ENCODE measurements around the gene HNF4A.

DNA sequence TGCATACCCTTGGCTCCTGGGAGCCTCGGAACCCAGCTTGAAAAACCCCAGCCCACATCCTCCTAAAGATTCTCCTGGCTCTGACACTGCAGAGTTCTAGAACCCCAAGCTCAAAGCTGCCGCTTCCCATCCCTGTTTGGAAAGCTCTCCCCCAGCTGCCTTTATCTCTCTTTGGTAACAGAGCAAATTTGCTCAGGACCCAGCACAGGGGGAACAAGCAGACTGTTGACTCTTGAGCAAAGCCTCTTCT, 38.9 kb downstream of the HNF4A start:
- TF ChIP-seq, protein P1, sequence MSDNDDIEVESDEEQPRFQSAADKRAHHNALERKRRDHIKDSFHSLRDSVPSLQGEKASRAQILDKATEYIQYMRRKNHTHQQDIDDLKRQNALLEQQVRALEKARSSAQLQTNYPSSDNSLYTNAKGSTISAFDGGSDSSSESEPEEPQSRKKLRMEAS (CRISPR knock-in tag; IDR thresholded peaks at IDR 0.05) = no peak
- TF ChIP-seq, protein P2, sequence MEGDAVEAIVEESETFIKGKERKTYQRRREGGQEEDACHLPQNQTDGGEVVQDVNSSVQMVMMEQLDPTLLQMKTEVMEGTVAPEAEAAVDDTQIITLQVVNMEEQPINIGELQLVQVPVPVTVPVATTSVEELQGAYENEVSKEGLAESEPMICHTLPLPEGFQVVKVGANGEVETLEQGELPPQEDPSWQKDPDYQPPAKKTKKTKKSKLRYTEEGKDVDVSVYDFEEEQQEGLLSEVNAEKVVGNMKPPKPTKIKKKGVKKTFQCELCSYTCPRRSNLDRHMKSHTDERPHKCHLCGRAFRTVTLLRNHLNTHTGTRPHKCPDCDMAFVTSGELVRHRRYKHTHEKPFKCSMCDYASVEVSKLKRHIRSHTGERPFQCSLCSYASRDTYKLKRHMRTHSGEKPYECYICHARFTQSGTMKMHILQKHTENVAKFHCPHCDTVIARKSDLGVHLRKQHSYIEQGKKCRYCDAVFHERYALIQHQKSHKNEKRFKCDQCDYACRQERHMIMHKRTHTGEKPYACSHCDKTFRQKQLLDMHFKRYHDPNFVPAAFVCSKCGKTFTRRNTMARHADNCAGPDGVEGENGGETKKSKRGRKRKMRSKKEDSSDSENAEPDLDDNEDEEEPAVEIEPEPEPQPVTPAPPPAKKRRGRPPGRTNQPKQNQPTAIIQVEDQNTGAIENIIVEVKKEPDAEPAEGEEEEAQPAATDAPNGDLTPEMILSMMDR (IDR thresholded peaks at IDR 0.05) = no peak
- no peak for TF ChIP-seq CBFB (CRISPR knock-in tag; IDR thresholded peaks at IDR 0.05; ENCODE audit: low read depth)
- TF ChIP-seq ZNF317 (CRISPR knock-in tag; IDR thresholded peaks at IDR 0.05; ENCODE audit: borderline replicate concordance, low read depth) = no peak
- TF ChIP-seq KAT7 (CRISPR knock-in tag; IDR thresholded peaks at IDR 0.05; ENCODE audit: borderline replicate concordance) = no peak
- no peak for TF ChIP-seq ATF3 (CRISPR knock-in tag; conservative IDR thresholded peaks at IDR 0.05)
- TF ChIP-seq FOXP1 (CRISPR knock-in tag; IDR thresholded peaks at IDR 0.05; ENCODE audit: borderline replicate concordance) = no peak
- TF ChIP-seq IRF2 (CRISPR knock-in tag; IDR thresholded peaks at IDR 0.05; ENCODE audit: borderline replicate concordance, low read depth) = no peak
- no peak for TF ChIP-seq ZNF263 (CRISPR knock-in tag; IDR thresholded peaks at IDR 0.05; ENCODE audit: low read depth)
- TF ChIP-seq, protein P3, sequence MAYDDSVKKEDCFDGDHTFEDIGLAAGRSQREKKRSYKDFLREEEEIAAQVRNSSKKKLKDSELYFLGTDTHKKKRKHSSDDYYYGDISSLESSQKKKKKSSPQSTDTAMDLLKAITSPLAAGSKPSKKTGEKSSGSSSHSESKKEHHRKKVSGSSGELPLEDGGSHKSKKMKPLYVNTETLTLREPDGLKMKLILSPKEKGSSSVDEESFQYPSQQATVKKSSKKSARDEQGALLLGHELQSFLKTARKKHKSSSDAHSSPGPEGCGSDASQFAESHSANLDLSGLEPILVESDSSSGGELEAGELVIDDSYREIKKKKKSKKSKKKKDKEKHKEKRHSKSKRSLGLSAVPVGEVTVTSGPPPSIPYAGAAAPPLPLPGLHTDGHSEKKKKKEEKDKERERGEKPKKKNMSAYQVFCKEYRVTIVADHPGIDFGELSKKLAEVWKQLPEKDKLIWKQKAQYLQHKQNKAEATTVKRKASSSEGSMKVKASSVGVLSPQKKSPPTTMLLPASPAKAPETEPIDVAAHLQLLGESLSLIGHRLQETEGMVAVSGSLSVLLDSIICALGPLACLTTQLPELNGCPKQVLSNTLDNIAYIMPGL (CRISPR knock-in tag; IDR thresholded peaks at IDR 0.05) = no peak
- TF ChIP-seq USF2 (CRISPR knock-in tag; IDR thresholded peaks at IDR 0.05) = no peak
- TF ChIP-seq, protein P4, sequence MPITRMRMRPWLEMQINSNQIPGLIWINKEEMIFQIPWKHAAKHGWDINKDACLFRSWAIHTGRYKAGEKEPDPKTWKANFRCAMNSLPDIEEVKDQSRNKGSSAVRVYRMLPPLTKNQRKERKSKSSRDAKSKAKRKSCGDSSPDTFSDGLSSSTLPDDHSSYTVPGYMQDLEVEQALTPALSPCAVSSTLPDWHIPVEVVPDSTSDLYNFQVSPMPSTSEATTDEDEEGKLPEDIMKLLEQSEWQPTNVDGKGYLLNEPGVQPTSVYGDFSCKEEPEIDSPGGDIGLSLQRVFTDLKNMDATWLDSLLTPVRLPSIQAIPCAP (CRISPR knock-in tag; IDR thresholded peaks at IDR 0.05) = no peak
